GM21526 (cell line): Measurements from ENCODE around the gene PLA2R1.

Source experiments
- ATAC-seq: cut with Tn5 transposase; IDR thresholded peaks from one replicate; pipeline ENCODE4 v1.9.1; 2021; ENCODE audit warnings: moderate library complexity; ENCODE audit not compliant: unreplicated experiment, low FRiP score

PLA2R1 gene

DNA sequence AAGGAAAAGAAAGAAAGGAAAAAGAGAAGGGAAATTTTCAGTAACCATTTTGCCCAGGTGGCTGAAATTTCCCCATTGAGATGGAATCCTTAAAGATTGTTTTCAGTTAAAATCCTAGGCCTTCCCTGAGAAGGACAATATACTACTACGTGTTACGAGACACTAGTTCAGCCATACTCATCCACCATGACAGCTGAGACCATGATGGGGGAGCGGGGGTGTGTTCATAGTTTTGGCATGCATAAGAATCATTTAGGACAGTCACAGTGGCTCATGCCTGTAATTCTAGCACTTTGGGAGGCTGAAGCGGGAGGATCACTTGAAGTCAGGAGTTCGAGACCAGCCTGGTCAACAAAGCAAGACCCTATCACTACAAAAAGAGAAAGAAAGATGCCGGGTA lies 28.0 kb downstream of the PLA2R1 start:
- ATAC-seq, result no peak

DNA sequence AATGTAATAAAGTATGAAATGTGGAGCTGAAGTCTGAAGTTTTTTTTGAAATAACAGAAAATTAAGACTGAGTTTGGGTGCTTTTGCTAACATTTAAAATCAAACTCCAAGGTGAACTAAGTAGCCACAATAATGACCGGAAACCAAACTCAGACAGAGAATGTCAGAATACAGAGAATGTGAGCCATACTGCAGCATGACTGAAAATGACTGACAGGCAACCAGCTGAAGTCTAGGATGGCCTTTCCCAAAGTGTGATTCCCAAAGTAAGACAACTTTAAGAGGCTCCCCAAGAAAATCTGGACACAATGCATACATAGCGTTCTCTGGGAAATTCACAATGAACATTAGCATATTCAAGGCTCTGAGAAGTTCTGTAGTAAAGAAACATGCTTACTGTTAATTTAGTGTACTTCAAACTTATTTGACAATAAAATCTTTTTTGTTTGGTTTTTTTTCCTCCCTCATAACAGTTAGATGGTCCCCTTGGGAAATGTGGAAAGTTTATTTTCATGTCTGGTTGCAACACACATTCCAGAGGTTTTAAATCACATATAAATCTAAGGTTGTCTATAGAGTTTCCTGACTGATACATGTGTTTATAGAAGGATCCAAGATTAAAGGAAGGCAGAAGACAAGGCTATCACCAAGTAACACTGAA lies 28.6 kb downstream of the PLA2R1 start:
- ATAC-seq, result no peak

DNA sequence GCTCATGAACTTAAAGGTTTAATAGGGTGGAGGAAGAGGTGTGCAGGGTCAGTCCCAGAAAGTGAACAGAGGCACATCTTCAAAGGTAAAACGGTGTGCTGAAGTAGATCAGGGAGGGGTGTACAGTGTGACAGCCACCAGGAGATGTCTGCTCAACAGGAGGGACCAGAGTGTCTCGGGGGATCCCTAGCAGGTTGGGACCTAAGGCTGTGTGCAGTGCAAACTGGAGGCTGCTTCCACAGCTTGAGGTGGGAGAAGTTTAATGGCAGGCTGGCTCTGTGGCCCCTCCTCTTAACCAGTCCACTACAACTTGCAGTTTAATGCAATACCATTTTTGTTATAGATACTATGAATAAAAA lies 33.2 kb downstream of the PLA2R1 start:
- no peak for ATAC-seq

DNA sequence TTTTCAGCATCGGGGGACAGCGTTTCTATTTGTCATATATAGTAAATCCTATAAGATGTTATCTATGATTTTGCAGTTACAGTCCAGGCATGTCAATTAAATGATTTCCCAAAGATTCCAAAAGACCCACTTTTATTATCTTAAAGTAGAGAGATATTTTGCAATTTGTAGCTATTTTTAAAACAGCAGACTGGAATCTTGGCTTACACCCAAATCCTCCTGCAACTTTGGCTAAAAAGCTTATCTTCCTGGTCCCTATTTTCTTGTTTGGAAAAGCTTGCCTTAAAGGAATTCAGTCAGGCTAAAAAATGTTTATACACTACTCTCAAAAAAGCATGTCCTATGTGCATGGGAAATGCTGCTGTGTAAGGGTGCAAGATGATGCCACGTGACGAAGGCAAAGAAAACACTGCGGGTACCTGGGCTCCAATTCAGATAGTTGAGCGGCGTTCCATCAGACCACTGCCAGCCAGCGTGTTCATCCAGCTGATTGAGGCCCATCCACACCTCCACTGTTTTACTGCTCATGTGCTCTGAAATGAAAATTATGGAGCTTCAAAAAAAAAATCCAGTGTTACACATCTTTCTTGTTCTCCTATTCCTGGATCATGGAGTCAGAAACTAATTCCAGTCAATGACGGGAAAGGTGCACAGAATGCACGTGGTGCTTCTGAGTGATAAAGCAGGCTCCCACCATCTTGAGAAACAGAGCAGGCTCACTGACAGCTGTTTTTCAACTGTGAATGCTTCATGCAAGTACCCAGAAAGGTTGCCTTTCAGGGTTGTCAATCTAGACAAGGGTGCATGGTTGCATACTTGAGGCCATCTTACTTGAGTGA lies 33.8 kb downstream of the PLA2R1 start:
- no peak for ATAC-seq

DNA sequence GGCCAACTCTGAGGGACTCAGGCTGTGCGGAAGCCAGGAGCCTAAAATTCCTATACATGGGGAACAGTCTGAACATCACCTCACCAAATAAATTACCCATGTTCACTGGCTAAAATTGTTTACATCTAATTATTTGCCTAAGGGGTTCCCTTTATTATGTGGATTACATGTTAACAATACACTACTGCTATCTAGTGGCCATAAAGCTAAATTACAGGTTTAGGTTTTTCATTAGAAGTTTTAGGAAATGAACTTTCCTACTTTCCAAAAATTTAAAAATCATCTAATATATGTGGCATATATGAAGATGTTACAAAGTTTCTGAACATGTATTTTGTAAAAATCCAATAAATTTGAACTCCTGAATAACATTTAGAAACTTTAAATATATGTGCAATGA lies 40.3 kb downstream of the PLA2R1 start:
- no peak for ATAC-seq

DNA sequence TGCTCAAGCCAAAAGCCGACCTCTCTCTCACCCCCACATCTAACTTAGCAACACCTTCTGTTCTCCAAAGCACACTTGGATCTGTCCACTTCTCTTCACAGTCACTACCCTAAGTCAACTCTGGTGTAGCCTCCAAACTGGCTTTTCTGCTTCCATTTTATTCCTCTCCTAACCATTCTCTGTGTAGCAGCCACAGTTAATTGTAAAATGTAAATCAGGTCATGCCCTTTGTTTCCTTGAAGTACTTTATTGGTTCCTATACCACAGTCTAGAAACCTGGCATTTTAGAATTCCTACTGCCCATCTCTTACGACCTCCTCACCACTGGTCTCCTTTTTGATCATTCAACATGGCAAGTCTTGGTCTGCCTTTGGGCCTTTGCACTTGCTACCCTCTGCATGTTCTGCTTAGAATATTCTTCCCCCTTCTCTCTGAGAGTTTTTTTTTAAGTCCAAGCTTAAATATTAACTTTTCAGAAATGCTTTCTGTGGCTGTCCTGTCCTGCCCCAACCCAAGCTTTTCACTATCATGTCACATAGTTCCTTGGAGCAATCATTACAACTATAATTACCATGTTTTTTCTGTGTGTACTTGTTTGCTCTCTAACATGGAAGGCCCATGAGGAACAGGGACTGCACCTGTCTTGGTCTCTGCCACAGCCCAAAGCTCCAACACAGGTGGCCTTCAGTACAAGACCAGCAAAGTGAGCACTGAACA lies 42.9 kb downstream of the PLA2R1 start:
- no peak for ATAC-seq

DNA sequence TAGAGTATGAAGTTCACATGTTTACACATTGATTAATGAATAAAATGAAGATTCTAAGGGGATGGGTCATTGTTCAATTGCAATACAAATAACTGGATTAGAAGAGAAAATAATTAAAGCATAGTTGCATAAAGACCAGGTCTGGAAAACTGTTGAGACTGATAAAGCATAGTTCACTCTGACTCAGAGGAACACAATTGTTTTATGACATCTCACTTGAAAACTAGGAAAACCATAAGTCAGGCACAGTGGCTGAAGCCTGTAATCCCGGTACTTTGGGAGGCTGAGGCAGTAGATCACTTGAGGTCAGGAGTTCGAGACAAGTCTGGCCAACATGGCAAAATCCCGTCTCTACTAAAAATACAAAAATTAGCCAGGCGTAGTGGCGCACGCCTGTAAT lies 46.7 kb downstream of the PLA2R1 start:
- no peak for ATAC-seq

DNA sequence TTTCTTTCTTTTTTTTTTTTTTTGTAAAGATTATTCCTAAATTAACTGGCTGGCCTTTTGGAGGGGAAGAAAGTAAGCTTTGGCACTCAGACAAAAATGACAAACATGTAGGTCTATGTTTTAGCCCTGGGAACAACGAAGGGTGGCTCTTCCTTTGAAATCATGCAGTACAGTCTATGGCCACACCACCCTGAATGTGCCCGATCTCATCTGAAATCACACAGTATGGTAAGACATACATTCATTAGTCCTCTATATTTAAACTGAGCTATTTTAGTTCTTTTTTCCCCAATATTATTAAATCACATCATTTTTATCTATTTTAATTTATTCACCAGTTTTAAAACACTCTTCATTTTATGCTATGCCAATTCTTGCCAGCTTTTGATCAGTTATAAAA lies 48.2 kb downstream of the PLA2R1 start:
- no peak for ATAC-seq

DNA sequence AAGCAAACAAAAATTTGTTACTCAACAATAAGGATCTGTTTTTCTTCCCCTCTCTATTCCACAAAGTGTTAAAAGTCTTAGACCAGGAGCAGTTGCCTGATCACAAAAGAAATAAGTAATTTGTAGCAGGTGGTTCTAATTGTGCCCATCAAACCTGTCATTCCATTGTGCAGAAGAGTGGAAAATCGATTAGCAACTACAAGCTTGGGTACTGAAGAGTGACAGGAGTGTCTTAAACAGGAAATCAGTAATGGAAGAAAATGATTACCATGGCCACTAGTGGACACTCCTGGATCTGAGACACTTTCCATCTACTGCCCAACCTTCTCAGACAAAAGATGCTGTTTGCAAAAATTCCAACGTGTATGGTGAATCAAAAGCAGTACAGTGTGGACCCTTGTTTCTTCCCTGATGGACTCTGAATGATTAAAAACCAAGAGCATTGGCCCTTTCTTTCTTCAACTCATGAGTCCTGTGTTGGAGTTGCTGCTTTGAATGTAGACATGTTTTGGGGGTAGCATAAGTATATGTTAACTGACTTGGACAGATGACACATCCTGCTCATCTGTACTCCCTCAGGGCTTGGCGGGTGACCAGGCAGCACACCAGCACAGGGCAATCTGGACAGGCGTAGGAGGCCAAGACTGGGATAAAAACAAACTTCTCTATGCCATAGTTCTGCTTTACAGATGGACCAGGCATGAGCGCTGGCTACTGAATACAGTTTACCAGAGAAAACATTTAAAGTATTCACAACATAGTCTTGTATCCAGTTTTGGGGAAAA lies 51.9 kb downstream of the PLA2R1 start:
- ATAC-seq, result no peak

DNA sequence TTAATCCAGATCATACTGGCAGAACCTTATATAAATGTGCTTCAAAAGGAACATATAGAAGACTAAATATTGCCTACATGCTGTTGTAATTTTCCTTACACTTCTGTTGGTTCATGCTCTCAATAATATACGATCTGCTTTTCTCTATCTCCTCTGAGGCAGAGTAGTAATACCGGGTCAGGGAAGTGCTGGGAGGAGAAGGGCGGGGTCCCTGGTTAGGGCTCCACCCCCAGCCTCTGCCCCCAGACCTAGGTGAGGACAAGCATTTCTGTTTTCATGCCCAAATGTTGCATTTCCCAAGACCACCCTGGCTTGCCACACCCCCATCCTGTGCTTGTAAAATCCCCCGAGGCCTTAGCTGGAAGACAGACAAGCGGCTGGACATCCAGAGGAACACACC lies 55.3 kb downstream of the PLA2R1 start:
- ATAC-seq, result no peak

DNA sequence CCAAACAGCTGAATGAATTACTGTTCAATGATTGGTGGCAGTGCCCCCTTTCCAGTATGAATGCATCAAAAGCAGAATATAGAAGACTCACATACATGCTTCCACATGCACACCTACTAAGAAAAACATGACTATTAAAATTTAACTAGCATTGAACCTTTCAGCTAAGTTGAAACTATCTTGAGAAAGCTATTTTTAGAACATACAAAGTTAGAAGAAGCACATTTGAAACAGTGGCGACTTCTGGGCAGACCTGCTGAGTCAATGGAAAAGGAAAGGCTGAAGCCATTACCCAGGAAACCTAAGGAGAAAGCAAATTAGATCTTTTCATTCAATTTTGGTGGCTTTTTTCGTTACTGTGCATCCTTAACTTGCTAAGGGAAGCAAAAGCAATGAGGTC lies 55.9 kb downstream of the PLA2R1 start:
- ATAC-seq, result no peak

DNA sequence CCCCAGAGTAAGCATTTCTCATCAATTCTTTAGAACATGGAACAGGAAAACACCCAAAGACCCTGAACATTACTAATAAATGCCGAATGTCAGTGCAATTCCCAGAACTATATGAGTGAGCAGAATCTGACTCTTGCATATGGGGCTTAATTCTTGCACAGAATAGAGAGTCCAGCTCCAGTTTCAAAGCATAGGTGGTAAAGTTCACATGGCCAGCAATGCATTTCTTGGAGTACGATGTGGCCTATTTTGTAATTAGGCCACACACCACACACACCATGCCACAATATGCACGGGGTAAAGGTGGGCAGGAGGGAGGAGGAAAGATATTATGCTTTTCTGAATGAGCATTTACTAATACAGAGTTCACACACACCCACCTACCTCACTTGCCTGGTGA lies 56.5 kb downstream of the PLA2R1 start:
- ATAC-seq, result no peak

DNA sequence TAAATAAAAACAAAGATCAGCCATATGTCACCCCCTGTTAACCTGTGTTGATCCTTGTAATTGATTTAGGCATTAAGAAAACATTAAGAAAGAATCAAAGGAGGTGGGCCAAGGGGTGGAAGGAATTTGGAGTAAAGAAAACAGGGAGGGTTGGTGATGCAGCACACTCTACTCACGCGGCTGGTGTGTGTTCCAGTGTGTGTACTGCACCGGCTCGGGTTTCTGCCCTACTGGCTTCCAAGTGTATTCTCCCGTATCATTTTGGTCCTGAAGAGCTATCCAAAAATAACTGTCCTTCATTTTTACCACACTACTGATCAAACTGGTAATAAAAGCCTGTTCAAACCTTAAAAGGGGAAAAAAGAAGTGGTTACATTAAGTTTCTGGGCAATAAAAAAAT lies 56.9 kb downstream of the PLA2R1 start:
- ATAC-seq, result no peak

DNA sequence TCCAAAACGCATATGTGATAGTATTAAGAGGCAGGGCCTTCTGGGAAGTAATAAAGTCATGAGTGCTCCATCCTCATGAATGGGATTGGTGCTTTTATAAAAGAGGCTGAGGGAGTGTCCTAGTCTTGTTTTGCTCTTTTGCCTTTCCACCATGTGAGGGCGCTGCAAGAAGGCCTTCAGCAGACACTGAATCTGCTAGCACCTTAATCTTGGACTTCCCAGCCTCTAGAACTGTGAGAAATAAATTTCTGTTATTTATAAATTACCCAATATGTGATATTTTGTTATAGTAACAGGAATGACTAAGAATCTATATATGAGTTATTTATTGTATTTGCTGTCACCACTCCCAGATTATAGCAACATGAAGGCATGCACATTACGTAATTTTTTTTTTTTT lies 63.5 kb downstream of the PLA2R1 start:
- ATAC-seq, result no peak

DNA sequence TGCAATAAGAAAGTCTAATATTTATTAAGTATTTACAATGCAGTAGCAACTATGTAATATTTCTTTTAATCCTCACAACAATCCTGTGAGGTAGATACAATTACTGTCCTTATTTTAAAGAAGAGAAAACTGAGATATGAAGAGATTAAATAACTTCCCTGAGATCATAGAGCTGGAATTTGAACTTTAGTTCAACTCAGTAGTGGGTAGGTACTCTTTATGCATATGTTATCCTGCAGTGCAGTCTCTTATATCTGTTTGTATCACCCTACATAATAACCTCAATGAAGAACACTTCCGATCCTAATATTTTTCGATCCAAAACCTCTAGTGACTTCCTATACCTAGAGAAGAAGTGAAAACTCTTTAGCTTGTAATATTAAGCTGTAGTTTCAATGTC lies 64.2 kb downstream of the PLA2R1 start:
- no peak for ATAC-seq

DNA sequence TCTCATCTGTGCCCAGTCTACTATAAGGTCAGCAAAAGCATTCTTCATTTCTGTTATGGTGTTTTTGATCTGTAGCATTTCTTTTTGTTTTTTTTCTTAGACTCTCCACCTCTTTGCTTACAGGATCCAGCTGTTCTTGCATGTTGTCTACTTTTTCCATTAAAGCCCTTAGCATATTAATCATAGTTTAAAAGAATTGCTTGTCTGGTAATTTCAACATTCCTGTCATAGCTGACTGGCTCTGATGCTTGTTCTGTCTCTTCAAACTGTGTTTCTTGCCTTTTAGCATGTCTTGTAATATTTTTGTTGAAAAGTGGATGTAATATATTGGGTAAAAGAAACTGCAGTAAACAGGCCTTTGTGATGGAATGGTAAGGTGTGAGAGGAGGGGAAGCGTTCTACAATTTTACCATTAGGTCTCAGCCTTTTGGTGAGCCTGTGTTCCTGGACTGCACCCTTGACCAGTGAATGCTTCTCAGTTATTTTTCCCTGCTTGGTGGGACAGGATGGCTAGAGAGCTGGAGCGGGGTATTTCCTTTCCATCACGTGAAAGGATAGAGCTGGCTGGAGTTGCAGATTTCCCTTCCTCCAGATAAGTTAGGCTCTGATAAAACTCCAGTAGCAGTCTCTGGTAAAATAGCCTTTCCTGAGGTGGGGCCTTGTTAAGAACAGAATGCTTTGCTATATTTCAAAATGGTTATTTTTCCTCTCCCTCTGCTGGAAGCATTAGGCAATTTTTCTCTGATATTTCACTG lies 65.4 kb downstream of the PLA2R1 start:
- no peak for ATAC-seq

DNA sequence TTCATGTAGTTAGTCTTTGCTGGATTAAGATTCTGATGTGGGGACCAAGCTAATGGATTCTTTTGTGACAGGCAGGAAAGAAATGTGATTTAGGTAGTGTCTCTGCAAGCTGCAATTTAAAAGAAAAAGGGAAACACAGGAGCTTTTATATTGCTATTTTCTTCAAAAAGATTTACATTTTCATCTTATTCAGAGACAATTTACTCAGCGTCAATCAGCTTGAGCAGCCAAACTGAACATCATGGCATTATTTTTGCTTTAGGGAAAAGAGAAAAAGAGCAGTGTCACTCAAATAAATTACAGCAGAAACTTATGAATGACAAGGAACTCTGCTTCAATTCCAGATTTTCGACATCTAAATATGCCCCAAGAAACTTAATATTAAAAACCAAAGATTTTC lies 67.4 kb downstream of the PLA2R1 start:
- ATAC-seq, result no peak

DNA sequence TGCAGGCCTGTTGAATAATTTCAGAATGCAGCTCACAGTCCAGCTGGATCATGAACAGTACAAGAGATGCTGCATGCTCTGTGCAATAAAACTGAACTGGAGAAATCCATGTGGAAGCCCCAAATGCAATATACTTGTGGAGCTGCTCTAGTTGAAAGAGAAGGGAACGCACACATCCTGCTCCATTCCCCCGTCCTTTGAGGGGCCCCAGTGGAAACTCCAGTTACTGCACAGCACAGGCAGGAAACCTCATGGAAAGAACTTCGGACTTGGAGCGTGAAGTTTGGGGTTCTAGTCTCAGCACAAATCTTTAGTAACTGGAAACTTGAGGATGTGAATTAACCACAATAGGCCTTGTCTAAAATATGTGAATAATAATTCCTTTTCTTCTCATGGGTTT lies 73.2 kb downstream of the PLA2R1 start:
- ATAC-seq, result no peak

DNA sequence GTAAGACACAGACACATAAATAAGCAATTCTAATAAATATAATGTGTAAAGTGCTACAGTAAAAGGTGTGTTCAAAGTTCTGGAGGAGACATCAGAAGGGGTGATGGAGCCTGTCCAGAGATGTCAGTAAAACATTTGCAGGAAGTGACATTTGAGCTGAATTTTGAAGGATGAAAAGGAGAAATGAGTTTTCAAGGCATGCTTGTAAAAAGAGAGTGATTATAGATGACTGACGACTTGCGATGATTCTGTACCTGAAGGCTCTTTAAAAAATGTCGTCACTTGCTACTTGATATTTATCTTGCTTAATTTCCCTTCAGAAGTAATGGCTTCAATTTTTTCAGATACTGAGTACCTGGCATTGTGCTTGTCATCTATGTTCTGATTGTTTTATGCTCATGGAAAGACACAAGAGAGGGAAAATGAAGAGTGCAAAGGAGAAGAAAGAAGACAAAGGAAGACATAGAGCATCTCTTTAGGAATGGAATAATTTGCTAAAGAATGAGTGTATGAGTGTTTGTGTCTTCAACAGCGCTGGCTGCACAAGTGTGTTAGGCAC lies 73.9 kb downstream of the PLA2R1 start:
- no peak for ATAC-seq

DNA sequence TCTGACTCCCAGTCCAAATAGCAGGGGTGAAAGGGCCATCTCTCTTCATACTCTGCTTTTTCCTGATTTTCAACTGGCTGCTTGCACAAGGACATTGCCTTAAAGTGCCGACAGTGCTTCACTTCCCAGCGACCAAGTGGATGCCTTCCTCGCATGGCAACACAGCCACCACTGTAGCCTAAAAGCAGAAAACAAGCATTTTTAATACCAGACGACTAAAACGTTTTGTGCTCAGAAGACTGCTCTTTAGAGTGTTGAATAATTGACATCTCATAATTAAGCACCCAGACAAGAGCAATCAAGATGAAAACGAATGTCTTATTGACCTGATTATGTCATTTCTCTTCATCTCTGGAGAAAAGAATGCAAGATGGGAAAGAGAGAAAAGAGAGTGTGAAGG lies 75.2 kb downstream of the PLA2R1 start:
- ATAC-seq, result no peak
